GM18502 (cell line): ENCODE data around the gene ADAMTS17.

Source experiments
- ATAC-seq: cut with Tn5 transposase; IDR thresholded peaks from one replicate; pipeline ENCODE4 v1.9.1; 2021; ENCODE audit warnings: mild to moderate bottlenecking; ENCODE audit not compliant: unreplicated experiment, poor library complexity

Gene ADAMTS17

GRCh38 chr15:100018191-100018590 is 323.6 kb downstream of the ADAMTS17 start:
- no peak for ATAC-seq

- no peak for ATAC-seq
Measured at GRCh38 chr15:100017140-100017539, 324.6 kb downstream of the ADAMTS17 start.

- no peak for ATAC-seq
Measured at GRCh38 chr15:100016632-100017031, 325.1 kb downstream of the ADAMTS17 start.

GRCh38 chr15:100011235-100011634 is 330.5 kb downstream of the ADAMTS17 start:
- ATAC-seq = no peak

- ATAC-seq = no peak
Measured at GRCh38 chr15:100009372-100009771, 332.4 kb downstream of the ADAMTS17 start.

- no peak for ATAC-seq
Measured at GRCh38 chr15:100008258-100008657, 333.5 kb downstream of the ADAMTS17 start.

- no peak for ATAC-seq
Measured at GRCh38 chr15:100007609-100008008, 334.2 kb downstream of the ADAMTS17 start.

GRCh38 chr15:100005715-100006114 is 336.1 kb downstream of the ADAMTS17 start:
- no peak for ATAC-seq

- ATAC-seq = no peak
Measured at GRCh38 chr15:100005013-100005412, 336.8 kb downstream of the ADAMTS17 start.

GRCh38 chr15:100002787-100003536 is 338.8 kb downstream of the ADAMTS17 start:
- no peak for ATAC-seq

GRCh38 chr15:100002086-100002620 is 339.6 kb downstream of the ADAMTS17 start:
- no peak for ATAC-seq

- no peak for ATAC-seq
Measured at GRCh38 chr15:100001405-100001804, 340.4 kb downstream of the ADAMTS17 start.

- ATAC-seq = no peak
Measured at GRCh38 chr15:99999282-100000070, 342.3 kb downstream of the ADAMTS17 start.

GRCh38 chr15:99998661-99999101 is 343.1 kb downstream of the ADAMTS17 start:
- ATAC-seq = no peak

GRCh38 chr15:99997112-99997651 is 344.6 kb downstream of the ADAMTS17 start:
- ATAC-seq = no peak

GRCh38 chr15:99996660-99997059 is 345.1 kb downstream of the ADAMTS17 start:
- ATAC-seq = no peak

- no peak for ATAC-seq
Measured at GRCh38 chr15:99995543-99995942, 346.2 kb downstream of the ADAMTS17 start.

- ATAC-seq = no peak
Measured at GRCh38 chr15:99994849-99995248, 346.9 kb downstream of the ADAMTS17 start.

- no peak for ATAC-seq
Measured at GRCh38 chr15:99993681-99994131, 348.1 kb downstream of the ADAMTS17 start.

GRCh38 chr15:99993262-99993661 is 348.5 kb downstream of the ADAMTS17 start:
- ATAC-seq = no peak
